Measurements from ENCODE around the gene SPATA33. TPM values are rescaled to one million over a fixed set of nuclear protein-coding genes. Genes with fewer than 3 reads are reported as not detected.

The SPATA33 gene
- total RNA-seq, 1 donor from 2014 or later = 8.5 TPM

- Mint-ChIP-seq H3K9me3 (no peaks in the 10 kb centered on the region), H3K36me3 (ENCODE audit: low read depth) (no peaks in the 10 kb centered on the region), H3K4me3 (no peak overlapping the region), H3K27me3 (peaks cover 6% of the 10 kb centered on the region), H3K27ac (no peak overlapping the region), H3K4me1 (peaks cover 9% of the 10 kb centered on the region)
- ChIA-PET CTCF (no interaction called here), POLR2A (no interaction called here)
- intact Hi-C loops (cut with micrococcal nuclease) = no loop called here
- ATAC-seq (ENCODE audit: low read depth) = no peak
- no peak for DNase-seq
- TF ChIP-seq CTCF (IDR thresholded peaks at IDR 0.05) = no peak
Measured at GRCh38 chr16:89621136-89621697, 36.4 kb upstream of the SPATA33 start.

GRCh38 chr16:89621698-89622409 lies 35.8 kb upstream of the SPATA33 start:
- intact Hi-C loops (cut with micrococcal nuclease) = no loop called here
- Mint-ChIP-seq H3K36me3 (ENCODE audit: low read depth) (no peaks in the 10 kb centered on the region), H3K27ac (no peak overlapping the region), H3K4me3 (no peak overlapping the region), H3K4me1 (peaks cover 3% of the 10 kb centered on the region), H3K9me3 (no peaks in the 10 kb centered on the region), H3K27me3 (peaks cover 6% of the 10 kb centered on the region)
- ChIA-PET CTCF (no interaction called here), POLR2A (no interaction called here)
- DNase-seq (no peak), ATAC-seq (ENCODE audit: low read depth) (no peak)
- no peak for TF ChIP-seq CTCF (IDR thresholded peaks at IDR 0.05)

- no peak overlapping the region for H3K27ac Mint-ChIP-seq
- no peak for TF ChIP-seq CTCF (IDR thresholded peaks at IDR 0.05)
- no peak overlapping the region for H3K4me3 Mint-ChIP-seq
- no peaks in the 10 kb centered on the region for H3K9me3 Mint-ChIP-seq
- peaks cover 6% of the 10 kb centered on the region for H3K27me3 Mint-ChIP-seq
- DNase-seq (no peak), ATAC-seq (ENCODE audit: low read depth) (no peak)
- no peaks in the 10 kb centered on the region for H3K4me1 Mint-ChIP-seq
- POLR2A ChIA-PET = no interaction called here
- CTCF ChIA-PET = no interaction called here
- no peaks in the 10 kb centered on the region for H3K36me3 Mint-ChIP-seq (ENCODE audit: low read depth)
- intact Hi-C loops (cut with micrococcal nuclease) = no loop called here
Measured at GRCh38 chr16:89623511-89624261, 34.0 kb upstream of the SPATA33 start.

GRCh38 chr16:89624777-89625761 lies 32.6 kb upstream of the SPATA33 start:
- H3K4me1 Mint-ChIP-seq = no peaks in the 10 kb centered on the region
- DNase-seq = no peak
- no peak overlapping the region for H3K27ac Mint-ChIP-seq
- peaks cover 6% of the 10 kb centered on the region for H3K27me3 Mint-ChIP-seq
- intact Hi-C loops (cut with micrococcal nuclease) = no loop called here
- TF ChIP-seq CTCF (IDR thresholded peaks at IDR 0.05) = no peak
- H3K36me3 Mint-ChIP-seq (ENCODE audit: low read depth) = no peaks in the 10 kb centered on the region
- no peaks in the 10 kb centered on the region for H3K9me3 Mint-ChIP-seq
- H3K4me3 Mint-ChIP-seq = no peak overlapping the region
- POLR2A ChIA-PET = no interaction called here
- CTCF ChIA-PET = no interaction called here
- ATAC-seq (ENCODE audit: low read depth) = no peak

Measured in activated B cell treated with CpG ODN at 0.5 μM for 24 hours (primary cell).